ENCODE measurements around the gene ATXN1.

The ATXN1 gene

DNA sequence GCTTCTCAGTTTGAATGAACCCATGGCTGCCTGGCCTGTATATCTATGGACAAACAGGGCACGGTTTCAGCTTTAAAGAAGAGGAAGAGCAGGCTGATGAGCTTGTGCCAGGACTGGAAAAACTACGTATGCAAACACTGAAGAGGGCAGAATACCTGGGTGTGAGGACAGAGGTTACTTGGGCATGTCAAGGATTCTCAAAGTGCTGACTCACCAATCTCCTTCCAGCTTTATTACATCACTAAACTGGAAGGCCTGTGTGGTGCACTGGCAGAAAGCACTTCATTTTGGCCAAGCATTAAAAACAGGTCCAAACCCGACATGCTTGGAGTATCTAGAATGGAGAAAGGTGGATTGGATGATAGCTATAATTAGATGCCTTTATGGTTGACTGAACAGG, 427.7 kb downstream of the ATXN1 start:
- no peak for DNase-seq (ENCODE audit: low read depth in 2 of 2)

DNA sequence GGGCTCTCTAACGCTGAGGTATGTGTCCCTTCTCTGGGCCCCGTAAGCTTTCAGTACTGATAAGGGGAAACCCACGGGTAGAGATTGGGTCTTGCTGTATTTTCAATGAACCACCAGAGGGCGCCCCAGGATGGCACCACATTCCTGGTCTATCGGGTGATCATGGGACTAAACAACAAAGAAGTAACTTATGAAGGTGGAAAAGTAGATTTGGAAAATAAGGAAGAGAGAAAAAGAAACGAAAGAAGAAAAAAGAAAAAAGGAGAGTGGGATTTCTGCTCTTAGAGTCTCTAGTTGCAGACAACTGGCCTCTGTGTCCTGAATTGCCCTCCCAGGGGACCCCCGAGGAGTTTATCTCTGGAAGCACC, 429.1 kb downstream of the ATXN1 start:
- peak; percentile 52 to 63 for DNase-seq (ENCODE audit: low read depth in 2 of 2)

DNA sequence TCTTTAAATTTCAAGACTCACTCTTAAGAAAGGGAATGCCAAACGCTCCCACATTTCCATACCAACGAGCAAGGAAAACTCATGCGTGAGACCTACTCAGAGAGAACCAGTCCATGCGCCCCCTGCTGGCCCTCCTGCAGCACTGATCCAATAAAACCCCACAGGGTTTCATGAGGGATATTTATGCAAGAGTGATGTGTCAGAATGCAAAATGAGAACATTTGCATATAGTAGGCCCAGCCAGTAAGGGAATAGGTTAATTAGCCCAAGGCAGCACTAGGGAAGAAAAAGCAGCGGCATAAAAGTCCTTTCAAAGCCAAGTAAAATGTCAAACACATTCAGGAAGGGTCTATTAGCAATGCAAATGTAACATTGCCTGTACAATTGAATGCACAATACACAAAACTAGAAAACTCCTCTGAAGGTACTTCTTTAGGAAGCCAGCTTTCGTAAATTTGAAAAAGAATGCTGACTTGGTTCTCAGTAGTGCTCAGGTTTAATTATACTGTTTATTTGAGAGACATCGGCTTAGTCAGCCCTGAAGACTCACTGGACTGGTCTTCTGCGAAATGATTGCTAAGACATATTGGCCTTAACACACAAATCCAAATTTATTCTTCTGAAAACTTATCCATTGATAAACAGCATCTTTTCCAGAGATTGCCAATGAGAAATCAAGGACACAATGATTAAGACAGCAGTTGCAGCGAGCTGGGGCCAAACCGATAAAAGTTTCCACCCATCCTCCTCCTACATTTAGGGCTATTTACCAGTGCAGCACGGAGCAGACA, 429.7 kb downstream of the ATXN1 start:
- peak; percentile 40 to 53 for DNase-seq (ENCODE audit: low read depth in 2 of 2)

DNA sequence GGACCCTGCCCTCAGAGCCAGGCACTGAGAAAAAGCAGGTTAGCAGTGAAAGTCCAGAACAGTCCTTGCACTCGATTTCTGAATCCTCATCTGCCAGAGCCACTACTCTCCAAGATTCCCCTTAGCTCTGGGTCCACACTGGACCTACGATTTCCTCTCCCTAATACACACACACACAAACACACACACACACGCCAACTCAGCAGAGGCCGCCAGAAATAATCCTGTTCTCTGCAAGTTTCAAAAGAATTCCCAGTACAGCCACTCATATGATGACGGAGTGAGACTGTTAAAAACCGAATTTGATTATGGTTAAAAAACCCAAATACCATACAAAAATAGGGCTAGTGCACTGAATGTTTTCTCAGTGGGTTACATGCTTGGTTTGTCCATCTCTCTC, 432.0 kb downstream of the ATXN1 start:
- DNase-seq (ENCODE audit: low read depth in 2 of 2): no peak

DNA sequence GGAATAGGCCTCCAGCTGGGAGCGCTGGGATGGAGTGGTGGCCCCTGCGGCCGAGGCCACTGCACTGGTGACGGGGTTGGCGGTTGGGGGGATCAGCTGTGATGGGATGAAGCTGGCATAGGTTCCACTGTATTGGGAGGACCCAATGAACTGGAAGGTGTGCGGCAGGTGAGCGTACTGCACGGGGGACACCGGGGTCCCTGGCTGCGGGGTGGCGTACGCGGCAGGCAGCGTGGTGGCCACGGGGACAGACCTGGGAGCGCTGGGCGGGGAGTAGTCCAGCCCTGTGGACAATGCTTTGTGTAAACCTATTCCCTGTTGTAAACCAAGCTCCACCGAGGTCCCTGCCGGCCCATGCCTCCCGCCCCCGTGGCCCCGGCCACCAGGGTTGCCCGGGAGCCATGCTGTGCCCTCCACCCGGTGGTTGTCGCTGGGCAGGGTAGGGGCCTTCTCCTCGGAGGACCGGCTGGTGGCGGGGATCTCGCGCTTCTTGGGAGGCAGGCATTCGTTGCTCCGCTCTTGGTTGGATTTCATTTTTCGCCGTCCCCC, 433.4 kb downstream of the ATXN1 start:
- no peak for DNase-seq (ENCODE audit: low read depth in 2 of 2)

DNA sequence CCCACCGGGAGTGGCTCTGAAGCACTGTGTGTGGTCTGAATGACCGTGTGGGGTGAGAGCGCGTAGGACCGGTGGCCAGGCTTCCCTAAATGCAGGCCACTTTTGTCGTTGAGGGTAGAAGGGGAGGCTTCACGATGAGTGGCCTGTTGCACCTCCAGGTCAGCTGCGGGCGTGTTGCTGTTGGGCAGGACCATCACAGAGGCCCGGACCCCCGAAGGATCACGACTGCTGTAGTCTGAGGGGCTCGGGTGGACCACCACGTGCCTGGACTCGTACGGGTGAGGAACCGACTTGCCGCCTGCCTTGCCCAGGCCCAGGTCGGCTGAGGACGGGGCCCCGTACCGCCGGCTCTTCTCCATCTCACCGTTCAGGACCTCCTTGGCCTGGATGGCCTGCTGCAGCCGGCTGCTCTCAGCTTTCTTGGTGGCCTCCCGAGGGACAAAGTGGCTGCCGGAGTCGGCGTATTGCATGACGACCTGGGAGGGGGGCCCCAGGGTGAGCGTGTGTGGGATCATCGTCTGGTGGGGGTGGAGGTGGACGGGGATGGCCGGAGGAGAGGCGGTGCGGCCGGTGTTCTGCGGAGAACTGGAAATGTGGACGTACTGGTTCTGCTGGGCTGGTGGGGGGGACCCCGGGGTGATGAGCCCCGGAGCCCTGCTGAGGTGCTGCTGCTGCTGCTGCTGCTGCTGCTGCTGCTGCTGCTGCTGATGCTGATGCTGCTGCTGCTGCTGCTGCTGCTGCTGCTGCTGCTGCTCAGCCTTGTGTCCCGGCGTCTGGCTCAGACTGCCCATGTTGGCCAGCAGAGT, 434.1 kb downstream of the ATXN1 start:
- no peak for DNase-seq (ENCODE audit: low read depth in 2 of 2)

DNA sequence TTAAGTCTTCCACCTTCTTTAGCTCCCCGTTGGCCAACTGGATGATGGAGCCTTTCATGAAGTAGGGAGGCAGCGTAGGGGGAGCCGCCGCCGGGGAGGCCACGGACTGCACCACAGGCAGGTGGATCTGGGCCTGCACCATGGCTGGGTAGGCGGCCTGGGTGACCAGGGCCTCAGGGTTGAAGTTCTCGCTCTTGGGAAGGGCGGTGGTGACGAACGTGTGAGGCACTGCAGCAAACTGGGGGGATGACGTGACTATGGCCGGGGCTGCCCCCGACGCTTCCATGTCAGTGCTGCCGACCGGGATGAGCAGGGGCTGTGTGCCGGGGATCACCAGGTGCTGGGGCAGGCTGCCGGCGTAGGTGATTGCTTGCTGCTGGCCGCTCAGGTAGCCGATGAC, 434.7 kb downstream of the ATXN1 start:
- DNase-seq (ENCODE audit: low read depth in 2 of 2): no peak

DNA sequence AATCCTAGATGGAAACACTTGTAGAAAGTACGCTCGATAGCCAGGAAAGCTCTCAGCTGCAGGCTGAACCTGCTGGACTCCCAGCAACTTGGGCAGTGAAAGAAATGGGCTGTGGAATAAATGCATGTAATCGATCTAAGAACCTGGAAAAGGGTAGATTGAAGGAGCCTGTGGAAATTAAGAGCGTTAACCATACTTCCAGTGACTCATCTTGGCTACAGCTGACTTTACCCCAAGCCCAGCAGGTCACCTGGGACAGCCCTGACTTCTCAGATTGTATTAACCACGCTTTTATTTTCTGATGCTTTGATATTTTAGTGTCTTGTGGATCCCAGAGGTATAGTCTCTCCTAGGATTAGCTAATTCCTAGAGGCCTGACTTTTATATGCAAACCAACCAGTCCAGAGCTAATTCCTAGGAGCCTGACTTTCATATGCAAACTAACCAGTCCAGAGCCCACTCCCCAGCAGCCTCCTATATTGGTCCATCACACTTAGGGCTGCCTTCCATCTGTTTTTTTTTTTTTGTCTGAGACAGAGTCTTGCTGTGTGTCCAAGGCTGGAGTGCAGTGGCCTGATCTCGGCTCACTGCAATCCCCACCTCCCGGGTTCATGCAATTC, 436.5 kb downstream of the ATXN1 start:
- DNase-seq (ENCODE audit: low read depth in 2 of 2): no peak

DNA sequence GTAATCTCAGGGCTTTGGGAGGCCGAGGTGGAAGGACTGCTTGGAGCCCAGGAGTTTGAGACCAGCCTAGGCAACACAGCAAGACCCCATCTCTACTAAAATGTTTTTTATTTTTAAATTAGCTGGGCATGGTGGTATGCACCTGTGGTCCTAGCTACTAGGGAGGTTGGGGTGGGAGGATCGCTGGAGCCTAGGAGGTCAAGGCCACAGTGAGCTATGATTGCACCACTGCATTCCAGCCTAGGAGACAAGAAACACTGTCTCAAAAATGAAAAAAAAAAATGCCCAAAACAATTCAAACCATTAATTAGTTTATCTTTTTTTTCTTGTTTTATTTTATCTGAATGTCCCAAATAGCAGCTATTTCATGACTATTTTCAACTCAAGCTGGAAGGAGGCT, 437.1 kb downstream of the ATXN1 start:
- DNase-seq (ENCODE audit: low read depth in 2 of 2): no peak

DNA sequence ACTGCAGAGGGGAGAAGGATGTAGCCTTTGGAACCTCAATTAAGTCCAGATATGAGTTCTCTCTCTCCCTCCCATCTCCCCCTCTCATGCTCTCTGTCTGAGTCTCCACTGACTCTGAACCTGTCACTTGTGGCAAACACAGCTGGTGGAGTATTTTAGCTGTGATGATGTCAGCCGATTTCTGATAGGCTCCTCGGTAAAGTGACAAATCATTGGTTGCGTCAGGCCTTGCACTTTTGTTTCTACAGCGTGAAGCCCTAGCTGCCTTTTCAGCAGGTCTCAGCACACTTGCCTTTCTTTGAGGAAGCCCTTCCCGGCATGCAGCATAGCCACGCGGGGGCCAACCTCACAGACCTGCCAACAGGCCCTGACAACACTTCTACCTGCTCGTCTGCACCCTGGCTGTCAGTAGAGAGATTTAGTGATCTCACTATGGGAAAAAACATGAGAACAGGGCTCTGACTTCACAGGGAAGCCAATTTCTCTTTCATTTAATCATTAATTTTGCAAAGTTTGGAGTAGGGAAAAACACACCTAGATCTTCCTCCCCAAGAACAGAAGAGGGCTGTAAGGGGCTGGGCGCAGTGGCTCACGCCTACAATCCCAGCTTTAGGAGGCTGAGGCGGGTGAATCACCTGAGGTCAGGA, 438.5 kb downstream of the ATXN1 start:
- DNase-seq (ENCODE audit: low read depth in 2 of 2): peak; percentile 38 to 48

DNA sequence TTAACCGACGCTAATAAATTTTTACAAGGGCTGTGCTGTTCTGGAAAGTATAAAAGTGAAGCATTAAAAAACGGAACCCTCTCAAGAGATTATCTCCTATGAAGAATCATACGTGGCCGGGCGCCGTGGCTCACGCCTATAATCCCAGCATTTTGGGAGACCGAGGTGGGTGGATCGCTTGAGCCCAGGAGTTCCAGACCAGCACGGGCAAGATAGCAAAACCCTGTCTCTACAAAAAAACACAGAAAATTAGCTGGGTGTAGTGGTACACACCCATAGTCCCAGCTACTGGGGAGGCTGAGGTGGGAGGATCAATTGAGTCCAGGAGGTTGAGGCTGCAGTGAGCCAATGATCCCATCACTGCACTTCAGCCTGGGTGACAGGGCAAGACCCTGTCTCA, 439.4 kb downstream of the ATXN1 start:
- DNase-seq (ENCODE audit: low read depth in 2 of 2): no peak

DNA sequence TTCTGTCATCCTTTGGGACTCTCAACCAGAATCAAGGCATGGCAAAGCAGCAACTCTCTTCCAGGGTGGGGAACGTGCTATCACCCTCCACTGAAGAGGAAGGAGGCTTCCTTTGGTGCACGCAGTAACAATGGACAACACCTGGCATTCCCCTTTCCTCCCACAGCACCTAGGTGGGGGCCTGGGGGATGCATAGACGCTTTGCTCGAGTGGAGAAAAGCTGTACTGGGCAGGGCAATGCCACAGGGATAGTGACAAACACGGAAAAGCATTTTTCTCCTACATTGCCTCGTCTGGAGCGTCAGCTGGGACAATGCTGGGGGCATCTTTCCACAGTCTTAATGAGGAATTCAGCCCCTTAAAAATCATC, 439.9 kb downstream of the ATXN1 start:
- no peak for DNase-seq (ENCODE audit: low read depth in 2 of 2)

DNA sequence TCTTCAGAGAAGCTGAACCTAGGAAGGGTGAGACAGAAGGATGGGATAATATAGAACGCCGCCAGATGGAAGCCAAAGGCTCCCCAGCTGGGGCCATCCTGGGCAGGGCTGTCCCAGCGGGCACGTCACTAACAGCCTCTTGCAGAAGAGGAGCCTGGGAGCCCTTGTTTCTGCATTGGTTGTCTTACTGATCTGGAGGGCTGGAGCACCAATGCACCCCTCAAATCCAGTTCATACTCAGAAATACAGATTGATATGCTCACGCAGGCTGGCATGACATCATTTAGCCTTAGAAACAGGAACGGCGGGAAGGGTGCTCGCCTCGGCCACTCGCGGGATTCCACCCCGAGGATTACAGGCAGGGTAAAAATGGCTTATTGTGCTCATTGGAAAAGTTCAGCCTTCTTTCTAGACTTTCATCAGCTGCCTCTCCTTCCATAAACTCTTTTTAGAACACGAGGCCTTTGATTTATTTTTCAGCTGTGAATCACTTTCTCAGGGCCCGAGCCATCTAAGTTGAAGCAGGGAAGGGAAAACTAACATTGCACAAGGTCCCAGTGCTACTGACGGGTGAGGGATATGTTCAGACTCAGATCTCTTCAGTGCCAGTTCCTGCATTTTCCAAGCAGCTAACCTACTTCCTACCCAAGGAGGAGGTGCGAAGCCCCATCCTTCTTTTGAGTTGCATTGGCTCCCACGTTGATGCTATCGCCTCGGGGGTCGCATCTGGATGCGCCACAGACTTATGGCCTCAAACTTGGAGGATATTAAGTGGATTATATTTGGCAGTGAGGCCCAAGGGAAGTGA, 440.5 kb downstream of the ATXN1 start:
- no peak for DNase-seq (ENCODE audit: low read depth in 2 of 2)

DNA sequence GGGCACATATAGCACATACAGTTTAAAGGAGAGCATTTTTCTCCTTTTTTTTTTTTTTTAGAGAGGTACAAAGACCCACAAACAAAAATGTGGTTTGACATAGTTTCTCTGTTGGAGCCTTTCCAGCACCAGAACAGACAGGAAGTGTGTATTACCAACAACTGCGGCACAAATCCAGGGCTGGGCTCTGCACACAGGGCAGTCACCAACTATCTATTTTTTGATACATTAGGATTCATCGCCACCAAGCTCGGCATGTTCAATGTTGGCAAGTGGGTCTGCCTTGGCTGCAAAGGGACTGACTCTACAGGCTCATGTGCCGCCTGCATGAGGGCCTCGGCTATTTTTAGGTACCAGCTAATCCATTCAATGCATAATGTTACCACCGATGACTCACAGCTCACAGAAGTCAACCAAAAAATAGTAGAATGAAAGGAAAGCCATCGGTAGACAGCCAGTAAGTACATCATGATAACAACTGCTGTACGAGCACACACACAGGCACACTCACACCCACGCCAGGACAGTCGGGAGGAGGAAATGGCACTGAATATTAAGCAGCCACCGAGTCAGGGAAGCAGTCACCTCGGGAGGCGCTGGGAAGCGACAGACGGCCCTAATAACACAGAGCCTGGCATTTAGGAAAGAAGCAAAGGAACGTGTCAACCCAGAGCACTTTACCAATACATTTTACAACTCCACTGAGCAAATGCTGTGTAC, 441.3 kb downstream of the ATXN1 start:
- peak; percentile 39 to 46 for DNase-seq (ENCODE audit: low read depth in 2 of 2)

DNA sequence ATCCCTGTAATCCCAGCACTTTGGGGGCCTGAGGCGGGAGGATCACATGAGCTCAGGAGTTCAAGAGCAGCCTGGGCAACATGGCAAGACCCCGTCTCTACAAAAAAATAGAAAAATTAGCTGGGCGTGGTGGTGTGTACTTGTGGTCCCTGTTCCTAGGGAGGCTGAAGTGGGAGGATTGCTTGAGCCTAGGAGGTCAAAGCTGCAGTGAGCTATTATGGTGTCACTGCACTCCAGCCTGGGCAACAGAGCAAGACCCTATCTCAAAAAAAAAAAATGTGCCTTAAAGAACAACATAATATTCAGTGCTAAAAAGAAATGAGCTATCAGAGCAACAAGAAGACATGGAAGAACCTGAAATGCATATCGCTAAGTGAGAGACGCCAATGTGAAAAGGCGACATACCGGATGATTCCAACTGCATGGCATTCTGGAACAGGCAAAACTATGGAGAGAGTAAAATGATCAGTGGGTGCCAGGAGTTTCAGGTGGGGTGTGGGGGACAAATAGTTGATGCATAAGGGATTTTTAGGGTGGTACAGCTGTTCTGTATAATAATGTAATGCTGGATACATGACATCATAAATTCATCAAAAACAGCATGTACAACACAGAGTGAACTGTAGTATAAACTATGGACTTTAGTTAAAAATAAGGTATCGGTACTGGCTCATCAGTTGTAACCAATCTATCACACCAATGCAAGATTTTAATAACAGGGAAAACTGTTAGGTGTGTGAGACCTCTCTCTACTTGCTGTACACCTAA, 442.1 kb downstream of the ATXN1 start:
- no peak for DNase-seq (ENCODE audit: low read depth in 2 of 2)

DNA sequence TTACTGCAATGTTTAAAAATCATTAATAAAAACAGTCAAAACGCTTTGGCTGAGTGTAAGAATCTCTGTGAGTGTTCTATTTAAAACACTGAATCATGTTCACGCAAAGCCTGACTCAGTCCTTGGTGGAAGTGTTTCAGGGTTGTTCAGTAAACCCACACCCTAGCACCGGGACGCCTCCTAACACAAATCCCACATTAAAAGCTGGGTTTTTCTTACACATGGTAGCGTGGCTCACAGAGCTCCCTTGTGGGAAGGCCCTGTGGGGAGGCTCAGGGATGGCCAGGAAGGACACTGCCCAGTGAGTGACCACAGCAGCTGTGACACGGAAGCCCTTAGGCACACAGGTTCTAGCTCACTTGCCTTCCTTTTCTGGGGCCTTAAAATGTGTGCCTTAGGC, 442.7 kb downstream of the ATXN1 start:
- DNase-seq (ENCODE audit: low read depth in 2 of 2): no peak

DNA sequence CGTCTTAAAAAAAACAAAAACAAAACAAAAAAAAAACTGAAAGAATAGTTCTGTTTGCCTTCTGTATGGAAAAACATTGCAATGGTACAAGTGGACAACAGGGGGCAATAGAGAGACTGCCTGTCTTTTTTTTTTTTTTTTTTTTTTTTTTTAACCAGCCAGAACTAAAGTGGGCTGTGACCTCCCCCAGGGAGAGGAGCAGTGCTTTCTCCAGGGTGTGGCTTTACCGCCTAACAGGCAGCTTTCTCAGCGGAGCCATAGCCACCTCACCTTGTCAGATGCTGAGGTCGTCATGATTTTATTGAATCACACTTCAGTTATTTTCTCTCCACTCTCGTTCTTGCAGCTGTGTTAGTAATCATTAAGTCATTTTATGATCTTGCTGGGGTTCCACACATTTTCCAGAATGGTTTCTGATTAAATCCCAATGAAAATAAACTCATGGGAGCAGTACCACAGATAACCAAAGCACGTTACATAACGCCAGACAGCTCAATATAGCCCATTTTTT, 444.5 kb downstream of the ATXN1 start:
- no peak for DNase-seq (ENCODE audit: low read depth in 2 of 2)

DNA sequence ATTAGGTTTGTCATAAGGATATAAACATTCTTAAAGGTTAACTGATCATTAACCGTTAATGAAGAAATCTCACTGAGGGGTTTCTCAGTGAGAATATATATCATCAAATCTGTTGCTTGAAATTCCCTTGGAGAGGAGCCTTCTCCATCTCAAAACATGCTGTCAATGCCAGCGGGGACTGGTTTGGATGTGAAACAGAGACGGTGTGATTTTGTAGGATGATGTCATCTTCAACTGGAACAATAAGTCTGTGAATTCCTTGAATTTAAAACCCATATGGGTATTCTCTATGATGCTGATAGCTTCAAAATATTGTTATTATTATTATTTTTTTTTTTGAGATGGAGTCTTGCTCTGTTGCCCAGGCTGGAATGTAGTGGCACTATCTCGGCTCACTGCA, 447.0 kb downstream of the ATXN1 start:
- no peak for DNase-seq (ENCODE audit: low read depth in 2 of 2)

DNA sequence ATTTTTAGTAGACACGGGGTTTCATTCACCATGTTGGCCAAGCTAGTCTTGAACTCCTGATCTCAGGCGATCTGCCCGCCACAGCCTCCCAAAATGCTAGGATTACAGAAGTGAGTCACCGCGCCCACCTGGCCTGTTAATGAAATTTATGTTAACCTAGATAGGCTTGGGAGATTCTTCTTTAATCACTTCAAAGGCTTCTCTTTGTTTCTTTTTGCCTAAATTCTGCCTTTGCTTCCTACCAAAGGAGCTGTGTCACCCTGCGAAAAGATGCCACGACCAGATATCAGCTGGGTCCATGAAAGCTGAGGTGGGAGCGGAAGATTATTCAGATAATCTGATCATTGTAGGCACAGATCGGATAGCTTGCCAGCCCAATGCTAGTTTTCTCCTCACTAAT, 447.5 kb downstream of the ATXN1 start:
- DNase-seq (ENCODE audit: low read depth in 2 of 2): no peak

DNA sequence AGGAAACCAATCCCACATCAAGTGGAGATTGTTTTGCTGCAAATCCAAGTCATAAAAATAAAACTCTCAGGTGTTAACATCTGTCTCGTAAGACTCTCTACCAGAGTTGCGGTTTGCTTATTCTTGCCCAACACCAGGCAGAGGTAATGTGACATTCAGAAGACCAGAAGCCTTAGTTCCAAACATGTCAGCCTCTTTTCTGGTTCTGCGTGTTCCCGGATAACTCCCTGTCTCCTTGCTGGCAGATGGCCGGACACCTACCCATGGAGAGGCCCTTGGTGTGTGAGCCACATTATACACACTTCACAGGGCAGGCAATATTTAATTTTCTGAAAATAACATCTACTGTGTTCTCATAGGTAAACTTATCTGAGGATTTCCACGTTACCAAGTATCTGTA, 449.5 kb downstream of the ATXN1 start:
- DNase-seq (ENCODE audit: low read depth in 2 of 2): no peak
